Gastrocnemius medialis (tissue), 4 donors: ENCODE data around the gene RASL11B.

Experiments used
- CTCF ChIP-seq, 5 experiments: fragments of 450-650 bp in 3 of 5; fragments of 200-600 bp in 2 of 5; sonication (generic) in 2 of 5; IDR thresholded peaks in 4 of 5; conservative IDR thresholded peaks in 1 of 5; 1 replicate in 4 of 5; 2 replicates in 1 of 5; pipeline ENCODE4 v1.5.1; 2016 to 2019; ENCODE audit warnings: antibody characterized with exemption in 5 of 5, mild to moderate bottlenecking in 3 of 5, moderate library complexity in 3 of 5
- POLR2A ChIP-seq, 2 donors: fragments of 450-650 bp; IDR thresholded peaks; one replicate each; pipeline ENCODE4 v1.6.1; 2017; ENCODE audit warnings: antibody characterized with exemption in 2 of 2, mild to moderate bottlenecking in 2 of 2, moderate library complexity in 2 of 2

- no peak for TF ChIP-seq CTCF (IDR thresholded peaks at IDR 0.05 in 4 of 5, conservative IDR thresholded peaks at IDR 0.05 in 1 of 5)
- TF ChIP-seq POLR2A (IDR thresholded peaks at IDR 0.05), result no peak
Observed at GRCh38 chr4:52850406-52851124, 11.6 kb upstream of the RASL11B start.
